NCI-H82 treated with DMSO at 0.1 percent for 48 hours (cell line): ENCODE data around the gene PRRC2B.
"Not testable (repeated sequence)": the region's sequence is repeated elsewhere in the genome, so short reads cannot be mapped to it uniquely, and the experiment has no call there.

ENCODE experiments used
- DNase-seq: peaks from one replicate; lab custom pipeline; 2025; ENCODE audit not compliant: unreplicated experiment; lab: John Stamatoyannopoulos, UW

Gene PRRC2B

DNA sequence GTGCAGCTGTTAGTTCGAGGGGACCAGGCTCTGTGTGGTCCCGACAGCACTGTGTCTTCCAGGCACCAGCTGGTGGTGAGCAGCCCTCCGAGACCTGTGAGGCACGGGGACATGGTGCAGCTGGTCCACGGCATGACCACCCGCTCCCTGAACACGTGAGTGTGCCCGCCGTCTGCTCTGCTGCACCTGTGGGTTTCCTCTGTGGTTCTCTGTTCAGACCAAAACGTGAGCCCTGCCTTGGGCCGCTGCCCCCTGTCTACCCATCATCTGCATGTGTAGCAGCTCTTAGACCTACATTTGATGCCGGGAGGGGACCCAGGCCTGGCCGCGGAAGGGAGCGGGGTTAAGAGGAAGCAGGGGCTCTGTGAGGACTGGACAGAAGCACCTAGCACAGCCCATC is 119.3 kb downstream of the PRRC2B start:
- no peak for DNase-seq

DNA sequence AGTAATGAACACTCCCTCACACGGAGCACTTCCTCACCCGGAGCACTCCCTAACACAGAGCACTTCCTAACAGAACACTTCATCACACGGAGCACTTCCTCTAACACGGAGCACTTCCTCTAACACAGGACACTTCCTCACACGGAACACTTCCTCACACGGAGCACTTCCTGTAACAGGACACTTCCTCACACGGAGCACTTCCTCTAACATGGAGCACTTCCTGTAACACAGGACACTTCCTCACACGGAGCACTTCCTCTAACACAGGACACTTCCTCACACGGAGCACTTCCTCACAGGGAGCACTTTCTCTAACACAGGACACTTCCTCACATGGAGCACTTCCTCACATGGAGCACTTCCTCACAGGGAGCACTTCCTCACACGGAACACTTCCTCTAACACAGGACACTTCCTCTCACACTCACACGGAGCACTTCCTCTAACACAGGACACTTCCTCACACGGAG is 121.7 kb downstream of the PRRC2B start:
- not testable (repeated sequence) for DNase-seq

DNA sequence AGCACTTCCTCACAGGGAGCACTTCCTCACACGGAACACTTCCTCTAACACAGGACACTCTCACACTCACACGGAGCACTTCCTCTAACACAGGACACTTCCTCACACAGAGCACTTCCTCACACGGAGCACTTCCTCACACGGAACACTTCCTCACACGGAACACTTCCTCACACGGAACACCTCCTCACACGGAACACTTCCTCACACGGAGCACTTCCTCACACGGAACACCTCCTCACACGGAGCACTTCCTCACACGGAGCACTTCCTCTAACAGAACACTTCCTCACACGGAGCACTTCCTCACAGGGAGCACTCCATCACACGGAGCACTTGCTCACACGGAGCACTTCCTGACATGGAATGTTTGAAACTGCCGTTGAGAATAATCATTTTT is 122.2 kb downstream of the PRRC2B start:
- DNase-seq, result no peak

DNA sequence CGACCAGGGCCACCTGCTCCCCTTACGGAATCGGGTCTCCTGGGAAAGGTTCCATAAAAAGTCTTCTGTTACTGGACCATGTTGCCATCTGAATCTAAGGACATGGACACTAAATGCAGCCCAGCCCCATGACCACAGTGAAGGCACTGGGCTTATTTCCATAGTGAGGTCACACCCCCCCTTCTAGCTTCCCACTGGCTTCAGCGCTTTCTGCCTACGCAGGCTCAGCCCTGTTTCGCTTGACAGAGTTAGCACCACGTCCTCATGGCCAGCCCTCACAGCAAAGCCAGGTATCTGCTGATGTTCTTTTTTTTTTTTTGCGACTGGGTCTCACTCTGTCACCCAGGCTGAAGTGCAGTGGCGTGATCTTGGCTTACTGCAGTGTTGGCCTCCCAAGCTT is 123.0 kb downstream of the PRRC2B start:
- no peak for DNase-seq

DNA sequence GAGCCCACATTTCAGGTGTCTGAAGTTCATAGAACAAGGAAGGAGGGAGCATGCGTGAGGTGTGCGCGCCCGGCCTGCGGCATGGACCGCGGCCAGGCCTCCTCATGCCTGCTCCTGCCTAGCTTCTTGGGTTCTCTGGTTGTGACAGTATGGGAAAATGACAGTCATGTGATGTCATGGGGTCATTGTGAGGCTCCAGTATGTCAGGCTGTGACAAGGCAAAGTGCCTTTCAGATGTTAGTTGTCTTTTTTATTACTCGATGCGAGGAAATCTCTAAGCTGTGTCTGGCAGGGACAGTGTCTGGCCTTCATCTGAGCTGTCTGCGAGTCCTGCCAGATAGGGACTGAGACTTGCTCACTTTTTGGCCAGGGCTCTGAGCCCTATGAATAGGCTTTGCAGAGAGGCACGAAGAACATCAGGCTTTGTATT is 123.9 kb downstream of the PRRC2B start:
- DNase-seq, result no peak

DNA sequence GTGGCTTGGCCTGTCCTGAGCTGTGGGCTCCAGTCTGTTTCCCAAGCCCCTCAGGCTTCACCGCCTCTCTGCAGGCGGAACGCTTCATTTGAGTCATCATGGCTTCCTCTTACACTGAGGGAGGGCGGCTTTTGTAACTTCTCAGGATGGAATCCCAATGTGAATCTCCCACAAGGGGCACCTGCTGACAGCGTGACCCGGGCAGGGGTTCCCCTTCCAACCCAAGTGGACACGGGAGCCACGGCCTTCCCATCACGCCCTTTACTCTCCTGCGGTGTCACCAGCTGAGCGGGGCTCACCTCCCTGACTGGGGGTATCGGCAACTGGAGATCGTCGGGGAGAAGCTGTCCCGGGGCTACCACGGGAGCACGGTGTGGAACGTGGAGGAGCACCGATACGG is 124.7 kb downstream of the PRRC2B start:
- DNase-seq, result no peak

DNA sequence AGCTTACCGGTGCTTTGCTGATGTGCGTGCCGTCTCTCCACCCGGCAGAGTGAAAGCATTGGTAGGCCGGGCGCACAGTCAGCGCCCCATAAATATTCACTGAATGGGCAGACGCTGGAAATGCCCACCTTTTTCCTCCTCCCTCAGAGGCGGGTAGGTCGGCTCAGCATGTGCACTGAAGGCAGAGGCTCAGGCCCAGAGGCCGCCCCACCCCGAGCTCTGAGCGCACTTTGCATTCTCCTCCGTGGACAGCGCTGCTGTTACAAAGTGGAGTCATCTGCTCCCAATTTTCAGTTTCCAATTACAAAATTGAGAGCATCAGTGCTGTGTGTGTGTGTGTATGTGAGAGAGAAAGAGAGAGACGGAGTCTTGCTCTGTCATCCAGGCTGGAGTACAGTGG is 126.6 kb downstream of the PRRC2B start:
- no peak for DNase-seq

DNA sequence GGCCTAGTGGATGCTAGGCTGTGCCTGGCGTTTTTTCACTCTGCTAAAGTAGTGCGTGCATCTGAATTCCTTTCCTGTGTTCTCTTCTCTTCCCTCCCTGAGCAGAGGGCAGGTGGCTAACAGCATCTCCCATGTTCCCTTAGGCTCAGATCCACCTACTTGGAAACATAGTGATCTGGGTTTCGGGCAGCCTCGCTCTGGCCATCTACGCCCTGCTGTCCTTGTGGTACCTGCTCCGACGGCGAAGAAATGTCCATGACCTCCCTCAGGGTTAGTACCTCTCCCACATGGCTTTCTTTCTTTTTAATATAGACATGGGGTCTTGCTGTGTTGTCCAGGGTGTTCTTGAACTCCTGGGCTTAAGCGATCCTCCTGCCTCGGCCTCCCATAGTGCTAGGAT is 127.3 kb downstream of the PRRC2B start:
- no peak for DNase-seq

DNA sequence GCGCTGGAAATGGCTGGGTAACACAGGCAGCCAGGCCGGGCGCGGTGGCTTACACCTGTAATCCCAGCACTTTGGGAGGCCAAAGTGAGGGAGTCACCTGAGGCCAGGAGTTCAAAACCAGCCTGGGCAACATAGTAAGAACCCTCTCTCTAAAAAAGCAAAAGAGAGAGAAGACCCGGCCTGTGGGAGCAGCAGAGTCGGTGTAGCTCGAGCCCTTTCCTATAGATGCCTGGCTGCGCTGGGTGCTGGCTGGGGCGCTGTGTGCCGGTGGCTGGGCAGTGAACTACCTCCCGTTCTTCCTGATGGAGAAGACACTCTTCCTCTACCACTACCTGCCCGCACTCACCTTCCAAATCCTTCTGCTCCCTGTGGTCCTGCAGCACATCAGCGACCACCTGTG is 127.9 kb downstream of the PRRC2B start:
- no peak for DNase-seq

DNA sequence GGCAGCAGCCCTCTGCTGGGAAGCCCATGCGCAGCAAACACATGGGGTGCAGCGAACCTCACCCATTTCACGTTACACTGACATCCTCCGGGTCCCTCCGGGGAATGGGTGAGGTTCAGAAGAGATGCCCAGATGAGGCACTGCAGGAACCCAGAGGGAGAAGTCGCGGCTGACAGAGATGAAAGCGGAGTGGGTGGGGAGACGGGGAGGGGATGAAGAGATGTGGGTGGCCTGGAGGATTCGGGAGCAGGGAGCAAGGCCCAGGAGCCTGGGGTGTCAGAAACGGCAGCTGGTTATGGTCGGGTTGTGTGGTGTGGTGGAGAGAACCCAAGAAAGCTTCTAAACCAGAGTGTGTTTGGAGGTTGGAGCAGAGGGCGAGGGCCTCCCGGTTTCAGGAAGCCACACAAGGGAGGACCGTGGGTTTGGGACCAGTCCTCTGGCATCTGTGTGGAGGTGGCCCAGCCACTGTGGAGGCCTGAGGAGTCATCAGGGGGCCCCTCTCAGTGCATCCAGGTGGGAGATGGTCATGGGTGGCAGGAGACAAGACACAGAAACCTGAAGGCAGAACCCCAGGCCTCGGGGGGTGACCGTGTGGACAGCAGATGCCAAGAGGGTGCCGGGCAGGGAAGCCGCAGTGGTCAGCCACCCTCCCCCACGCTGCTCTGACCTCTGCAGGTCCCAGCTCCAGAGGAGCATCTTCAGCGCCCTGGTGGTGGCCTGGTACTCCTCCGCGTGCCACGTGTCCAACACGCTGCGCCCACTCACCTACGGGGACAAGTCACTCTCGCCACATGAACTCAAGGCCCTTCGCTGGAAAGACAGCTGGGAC is 128.6 kb downstream of the PRRC2B start:
- DNase-seq, result no peak

DNA sequence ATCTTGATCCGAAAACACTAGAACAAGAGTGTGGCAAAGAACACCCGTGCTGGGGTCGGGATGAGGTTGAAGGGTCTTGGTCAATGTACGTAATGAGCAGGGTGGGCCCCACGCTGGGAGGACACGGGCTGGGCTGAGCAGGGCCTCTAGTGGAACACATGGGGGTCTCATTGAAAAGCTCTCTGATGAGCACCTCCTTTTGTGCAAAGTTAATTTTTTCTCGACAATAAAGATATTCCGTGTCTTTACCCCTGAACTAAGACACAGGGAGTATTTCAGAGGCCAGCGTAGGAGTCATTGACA is 129.2 kb downstream of the PRRC2B start:
- DNase-seq, result no peak

DNA sequence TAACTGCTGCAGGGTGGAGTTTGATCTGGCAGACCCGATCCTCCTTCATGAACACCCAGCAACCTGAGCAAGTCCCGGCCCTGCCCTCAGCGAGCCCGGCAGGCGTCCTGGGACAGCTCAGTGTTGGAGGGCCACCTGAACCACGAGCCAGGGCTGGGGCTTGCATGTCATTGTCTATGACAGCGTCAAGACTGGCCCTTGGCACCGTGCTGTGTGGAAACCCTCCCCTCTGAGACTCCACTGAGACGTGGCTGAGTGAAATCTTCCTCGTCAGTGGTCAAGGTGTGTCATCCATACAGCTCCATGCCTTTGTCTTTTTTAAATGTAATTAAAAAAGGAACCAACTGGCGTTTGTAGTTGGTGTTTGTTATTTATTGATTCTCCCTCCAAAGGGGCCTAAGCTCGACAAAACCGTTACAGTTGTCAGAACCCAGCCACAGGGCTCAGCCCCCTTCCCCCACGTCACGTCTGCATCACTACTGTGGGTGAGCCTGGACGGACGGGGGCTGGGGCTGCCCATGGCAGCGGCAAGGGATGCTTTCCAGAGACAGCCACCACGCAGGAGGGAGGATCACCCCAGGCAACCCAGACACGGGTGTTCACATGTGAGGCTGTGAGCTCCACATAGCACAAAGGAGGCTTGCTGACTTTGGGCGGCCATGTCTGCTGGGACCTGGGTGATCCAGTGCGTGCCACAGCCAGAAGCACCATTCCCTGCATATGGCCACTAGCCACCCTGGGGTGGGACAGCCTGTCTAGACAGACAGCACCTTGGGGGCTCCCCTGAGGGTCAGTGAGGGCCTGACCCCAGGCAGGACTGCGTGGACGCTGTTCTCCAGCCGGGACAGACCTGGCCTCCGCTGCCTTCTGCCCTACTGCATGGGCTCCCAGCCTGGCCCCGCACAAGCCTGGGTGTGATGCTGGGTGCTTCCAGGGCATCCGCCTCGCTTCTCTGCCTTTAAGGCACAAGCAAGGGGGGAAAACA is 129.9 kb downstream of the PRRC2B start:
- DNase-seq, result no peak

DNA sequence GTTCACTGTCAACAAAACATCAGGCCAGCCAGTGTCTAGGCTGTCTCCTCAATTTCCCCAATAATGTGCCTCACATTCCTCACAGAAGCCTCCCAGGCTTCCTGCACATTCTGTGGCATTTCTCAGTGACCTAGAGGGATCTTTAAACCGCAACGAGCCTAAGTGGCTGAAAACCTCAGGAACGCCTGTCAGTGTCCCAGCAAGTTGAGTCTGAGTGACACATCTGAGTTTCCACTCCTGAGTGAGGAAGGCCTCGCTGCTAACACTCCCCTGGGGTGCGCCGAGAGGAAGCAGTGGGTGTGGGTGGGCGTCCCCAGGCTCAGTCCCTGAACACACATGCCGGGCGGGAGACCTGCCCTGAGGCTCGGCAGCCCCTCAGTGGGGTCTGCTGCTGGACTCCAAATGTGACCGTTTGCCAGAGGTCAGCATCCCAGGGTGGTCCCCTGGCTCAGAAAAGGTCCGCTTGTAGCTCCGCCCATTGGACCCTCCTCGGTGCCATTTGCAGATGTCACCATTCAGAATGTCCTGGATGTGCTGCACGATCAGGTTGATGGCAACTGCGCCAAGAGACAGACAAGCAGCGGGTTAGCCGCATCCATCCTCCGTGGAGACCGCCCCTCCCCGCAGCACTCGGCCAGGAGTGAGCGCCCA is 130.9 kb downstream of the PRRC2B start:
- DNase-seq, result no peak

DNA sequence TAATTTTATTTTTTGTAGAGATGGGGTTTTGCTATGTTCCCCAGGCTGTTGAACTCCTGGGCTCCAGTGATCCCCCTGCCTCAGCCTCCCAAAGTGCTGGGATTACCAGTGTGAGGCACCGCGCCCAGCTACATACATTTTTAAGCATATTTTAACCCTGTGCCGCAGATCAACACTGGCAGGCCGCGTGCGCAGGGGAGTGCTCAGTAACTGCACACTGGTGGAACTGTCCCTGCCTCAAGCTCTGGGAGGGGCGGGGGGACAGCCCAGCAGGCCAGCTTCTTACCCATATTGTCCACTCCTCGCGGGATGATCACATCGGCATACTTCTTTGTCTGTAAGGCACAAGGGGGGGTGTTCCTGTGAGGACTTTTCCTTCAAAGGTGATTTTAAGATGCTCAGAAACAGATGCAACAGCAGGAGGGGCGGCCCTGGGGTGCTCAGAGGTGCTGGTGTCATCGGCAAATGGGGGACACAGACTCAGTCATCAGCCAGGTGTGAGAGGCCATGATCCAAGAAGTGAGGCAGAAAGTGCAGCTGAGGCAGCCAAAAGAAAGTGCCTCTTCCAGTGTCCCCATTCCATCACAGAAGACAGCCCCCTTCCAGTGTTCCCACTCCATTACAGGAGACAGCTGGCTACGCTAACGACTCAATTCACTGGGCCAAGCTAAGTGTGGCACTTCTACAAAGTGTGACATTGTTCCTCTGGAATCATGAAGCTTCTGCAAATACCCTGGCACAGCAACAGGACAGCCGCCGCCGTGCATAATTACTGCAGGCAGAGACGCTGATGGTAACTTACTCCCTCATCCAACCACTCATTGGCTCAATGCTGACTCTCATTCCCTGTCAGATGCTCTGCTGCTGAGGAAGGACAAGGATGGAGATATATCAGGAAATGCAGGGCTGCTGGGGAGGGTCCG is 132.0 kb downstream of the PRRC2B start:
- no peak for DNase-seq

DNA sequence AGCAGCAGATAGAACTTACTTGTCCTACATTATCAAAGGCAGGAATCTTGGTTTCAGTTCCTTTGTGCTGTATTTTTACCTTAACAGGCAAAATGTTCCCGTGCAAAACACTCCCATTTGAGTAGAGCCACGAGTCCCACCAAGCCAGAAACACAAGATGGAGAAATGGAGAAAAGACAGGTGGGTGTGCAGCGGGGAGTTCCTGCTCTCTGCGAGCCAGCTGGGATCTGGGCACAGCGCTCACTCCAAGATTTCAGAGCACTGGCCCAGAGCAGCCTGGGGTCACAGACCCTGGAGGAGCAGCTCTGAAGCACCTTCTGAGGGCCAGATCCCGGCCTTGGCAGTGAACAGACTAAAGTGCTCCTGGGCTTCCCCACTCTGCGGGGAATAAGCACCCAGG is 134.3 kb downstream of the PRRC2B start:
- no peak for DNase-seq

DNA sequence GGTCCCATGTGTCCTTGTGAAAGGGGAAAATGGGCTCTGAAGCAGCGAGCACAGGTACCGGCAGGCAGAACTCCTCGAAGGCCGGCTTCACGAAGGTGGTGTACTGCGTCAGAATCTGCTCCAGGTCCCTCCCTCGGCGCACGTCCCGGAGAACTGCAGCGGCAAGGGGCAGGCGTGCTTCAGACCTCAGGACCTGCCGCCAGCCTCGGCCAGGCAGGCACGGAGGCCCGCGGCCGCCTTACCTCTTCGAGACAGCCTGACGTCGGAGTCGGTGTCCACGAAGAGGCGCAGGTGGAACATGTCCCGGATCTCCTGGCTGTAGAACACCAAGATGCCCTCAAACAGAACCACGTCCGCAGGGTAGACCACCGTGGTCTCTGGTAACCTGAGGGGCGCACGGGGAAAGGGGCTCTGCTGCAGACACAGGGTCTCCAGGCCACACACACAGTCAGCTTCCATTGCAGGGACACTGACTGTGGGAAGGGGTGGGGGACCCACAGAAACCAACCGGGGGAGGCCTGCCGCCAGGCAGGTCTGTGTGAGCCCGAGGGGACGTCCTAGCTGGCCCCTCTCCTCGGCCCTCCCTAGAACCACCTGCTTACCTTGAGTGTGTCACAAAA is 135.1 kb downstream of the PRRC2B start:
- no peak for DNase-seq

DNA sequence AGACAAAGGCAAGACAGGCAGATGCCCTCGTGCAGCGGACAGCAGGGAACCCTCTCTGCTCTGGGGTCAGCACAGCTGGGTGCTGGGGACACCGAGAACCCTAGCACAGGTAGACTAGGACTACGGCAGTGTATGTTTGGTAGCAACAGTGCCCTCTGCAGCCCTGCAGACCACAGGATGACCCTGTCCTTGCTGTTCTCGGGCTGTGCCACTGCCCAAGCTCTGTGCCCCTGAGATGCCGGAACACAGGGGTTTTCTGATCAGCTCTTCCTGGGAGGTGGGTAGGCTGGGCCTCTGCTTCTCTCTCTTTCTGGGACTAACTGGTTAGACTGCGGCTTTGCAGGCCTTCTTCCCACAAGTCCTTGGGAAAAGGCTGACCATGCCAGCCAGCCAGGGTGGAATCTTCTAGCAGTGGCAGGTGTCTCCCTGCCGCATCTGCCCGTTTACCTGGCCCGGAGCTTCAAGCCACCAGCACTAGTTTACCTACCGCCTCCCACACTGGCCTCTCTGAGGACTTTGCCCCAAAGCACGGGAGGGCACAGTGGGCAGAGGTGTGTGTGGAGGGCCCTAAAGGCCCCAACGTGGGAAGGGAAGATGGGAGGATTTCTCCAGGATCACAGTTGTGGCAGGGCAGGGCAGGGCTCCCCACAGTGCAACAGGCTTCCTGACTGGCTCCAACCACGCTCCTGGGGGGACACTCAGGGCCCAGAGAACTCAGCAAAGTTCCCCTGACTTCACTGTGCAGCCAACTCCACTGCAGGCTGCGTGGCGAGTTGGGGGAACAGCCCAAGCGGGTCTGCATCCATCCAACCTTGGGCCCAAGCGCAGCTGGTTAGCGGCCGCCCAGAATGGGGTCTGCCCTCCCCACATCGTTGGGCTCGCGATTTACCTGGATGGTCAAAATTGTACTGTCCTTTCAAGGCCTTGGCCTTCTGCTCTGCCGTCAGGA is 136.0 kb downstream of the PRRC2B start:
- DNase-seq, result no peak

DNA sequence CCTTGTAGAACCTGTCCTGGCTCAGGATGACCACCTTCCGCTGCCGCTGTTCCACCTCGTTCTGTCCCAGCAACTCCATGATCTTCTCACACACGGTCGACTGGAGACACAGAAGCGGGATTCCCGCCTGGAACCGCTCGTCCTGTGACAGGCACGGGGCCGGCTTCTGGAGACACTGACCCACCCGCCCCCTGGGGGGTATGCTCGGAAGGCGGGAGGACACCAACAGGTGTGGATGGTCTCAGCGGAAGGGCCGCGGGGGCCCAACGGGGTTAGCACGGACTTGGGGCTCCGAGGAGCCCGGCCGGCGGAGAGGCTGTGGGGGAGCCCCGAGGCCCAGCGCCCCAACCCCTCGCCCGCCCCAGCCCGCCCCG is 136.6 kb downstream of the PRRC2B start:
- no peak for DNase-seq
